GM21717 (cell line): ENCODE data around the gene SLCO2A1.

Source experiments
- ATAC-seq: cut with Tn5 transposase; IDR thresholded peaks from one replicate; pipeline ENCODE4 v1.9.1; 2021; ENCODE audit warnings: mild to moderate bottlenecking, moderate library complexity; ENCODE audit not compliant: unreplicated experiment

SLCO2A1 gene

DNA sequence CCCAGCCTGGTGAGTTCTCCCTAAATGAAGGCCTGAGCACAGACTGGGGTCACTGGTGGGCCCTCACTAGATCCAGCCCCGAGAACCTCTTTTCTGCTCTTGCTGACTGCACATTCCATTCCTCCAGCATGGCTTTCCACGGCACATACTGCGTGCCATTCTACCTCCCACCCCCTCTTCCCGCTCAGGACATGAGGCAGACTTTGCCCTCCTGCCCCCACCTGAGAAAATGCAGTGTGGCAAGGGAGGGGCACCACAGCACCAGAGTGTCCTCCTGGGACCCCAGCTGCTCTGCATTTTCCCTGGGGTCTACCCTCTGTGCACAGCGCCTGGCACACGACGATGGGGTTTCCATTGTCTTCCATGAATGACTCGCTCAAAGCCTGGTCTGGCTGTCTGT lies 6.1 kb upstream of the SLCO2A1 start:
- ATAC-seq, result no peak

GRCh38 chr3:134034005-134034785 lies 4.5 kb upstream of the SLCO2A1 start:
- no peak for ATAC-seq

- ATAC-seq, result no peak
These were observed 3.7 kb upstream of the SLCO2A1 start for GRCh38 chr3:134033315-134033996.

DNA sequence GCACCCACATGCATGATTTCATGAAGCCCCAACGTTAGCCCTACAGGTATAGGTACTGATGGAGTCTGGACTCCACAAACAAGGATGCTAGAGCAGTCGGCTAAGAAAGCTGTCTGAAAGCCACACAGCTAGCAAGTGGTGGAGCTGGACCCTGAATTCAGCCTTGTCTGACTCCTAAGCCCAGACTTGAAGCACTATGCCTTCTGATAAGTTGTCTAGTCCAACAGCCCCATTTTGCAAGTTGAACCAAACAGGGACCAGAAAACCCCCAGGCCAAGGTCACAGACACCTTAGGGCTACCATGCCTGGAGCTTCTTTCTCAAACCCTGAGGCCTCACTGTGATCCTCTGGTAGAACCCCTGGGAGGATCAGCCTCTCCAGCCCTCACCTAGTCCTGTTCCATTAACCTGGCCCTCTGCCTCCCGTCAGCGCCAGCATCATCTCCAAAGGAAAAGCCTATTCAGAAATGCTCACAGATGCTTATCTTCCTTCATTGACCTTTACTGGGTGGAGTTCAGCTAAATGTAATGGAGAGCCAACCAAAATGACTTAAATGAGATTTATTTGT lies 1.7 kb upstream of the SLCO2A1 start:
- ATAC-seq, result no peak

GRCh38 chr3:134030379-134031347 lies 938 bp upstream of the SLCO2A1 start:
- ATAC-seq, result no peak

GRCh38 chr3:134029256-134029733 lies 430 bp downstream of the SLCO2A1 start:
- ATAC-seq, result no peak

GRCh38 chr3:134028486-134029255 lies 1.1 kb downstream of the SLCO2A1 start:
- ATAC-seq, result no peak

- no peak for ATAC-seq
These were observed 2.1 kb downstream of the SLCO2A1 start for GRCh38 chr3:134027631-134028030.

GRCh38 chr3:134020135-134020680 lies 9.5 kb downstream of the SLCO2A1 start:
- ATAC-seq, result no peak

DNA sequence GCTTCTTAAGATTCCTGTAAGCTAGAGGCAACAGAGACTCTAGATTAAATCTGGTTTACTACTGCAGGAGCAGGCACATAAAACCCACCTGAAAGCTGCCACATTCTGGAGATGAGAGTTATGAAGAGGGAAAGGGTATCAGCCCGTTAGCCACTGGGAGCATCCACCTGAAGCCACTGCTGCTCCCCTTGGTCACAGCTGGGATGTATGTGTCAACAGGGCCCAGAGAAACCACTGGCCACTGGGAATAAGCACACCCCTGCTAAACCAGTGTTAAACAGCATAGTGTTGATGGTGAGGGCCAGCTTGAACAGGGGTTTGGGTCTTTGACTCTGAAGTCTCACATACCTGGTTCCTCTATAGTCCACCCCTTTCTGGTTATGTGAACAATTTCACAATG lies 10.9 kb downstream of the SLCO2A1 start:
- no peak for ATAC-seq

DNA sequence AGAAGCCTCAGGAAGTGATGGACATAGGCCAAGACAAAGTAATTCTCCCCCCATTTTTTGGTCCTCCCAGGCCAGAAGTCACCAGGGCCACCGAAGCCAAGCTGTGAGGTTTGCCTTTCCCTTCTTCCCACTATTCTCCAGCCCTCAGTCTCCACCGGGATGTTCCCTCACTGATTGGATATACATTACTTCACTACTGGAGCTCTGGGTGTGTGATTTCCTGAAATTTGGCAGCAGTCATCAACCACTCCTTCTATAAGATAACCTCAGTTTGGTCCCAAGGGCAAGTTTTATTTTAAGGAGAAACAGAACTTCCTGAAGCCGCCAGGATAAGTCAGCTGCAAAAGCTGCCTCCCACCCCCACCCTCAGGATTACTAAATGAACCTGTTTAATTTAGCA lies 11.3 kb downstream of the SLCO2A1 start:
- ATAC-seq, result no peak

- ATAC-seq, result no peak
These were observed 12.2 kb downstream of the SLCO2A1 start for GRCh38 chr3:134017490-134017889.

DNA sequence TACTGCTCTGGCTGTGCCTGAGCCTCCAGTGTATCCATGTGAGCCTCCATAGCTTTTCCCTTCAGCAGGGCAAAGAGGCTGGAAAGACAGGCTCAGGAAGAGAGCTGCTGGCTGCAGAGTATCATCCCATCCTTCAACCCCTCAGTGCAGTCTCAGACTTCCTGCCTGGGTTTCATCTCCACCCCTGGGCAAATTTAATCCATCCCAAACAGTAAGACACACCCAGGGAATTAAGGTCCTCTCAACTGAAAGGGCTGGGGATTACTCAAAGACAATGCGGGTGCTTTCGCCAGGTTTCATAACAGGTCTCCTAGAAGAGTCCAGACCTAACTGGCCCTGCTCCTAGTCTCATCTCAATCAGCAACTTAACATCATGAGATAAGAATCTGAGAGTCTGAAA lies 15.5 kb downstream of the SLCO2A1 start:
- no peak for ATAC-seq

DNA sequence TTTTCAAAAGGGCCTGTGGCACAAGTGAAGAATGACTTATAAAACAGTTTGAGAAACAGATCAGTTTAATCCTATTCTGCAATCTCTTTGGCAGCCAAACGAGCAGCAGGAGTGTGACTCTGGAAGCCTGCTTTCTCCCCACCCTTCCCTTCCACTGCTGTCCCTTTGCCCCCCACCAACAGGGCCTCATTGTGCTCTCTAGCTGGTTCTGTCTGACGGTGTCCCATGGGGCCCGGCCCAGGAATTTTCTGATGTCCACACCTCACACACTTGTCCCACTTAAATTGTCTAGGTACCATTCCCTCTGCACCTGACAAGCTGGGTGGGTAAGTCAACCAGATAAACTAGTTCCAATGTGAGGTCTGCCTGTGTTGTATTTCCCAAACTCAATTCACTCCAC lies 16.4 kb downstream of the SLCO2A1 start:
- no peak for ATAC-seq

DNA sequence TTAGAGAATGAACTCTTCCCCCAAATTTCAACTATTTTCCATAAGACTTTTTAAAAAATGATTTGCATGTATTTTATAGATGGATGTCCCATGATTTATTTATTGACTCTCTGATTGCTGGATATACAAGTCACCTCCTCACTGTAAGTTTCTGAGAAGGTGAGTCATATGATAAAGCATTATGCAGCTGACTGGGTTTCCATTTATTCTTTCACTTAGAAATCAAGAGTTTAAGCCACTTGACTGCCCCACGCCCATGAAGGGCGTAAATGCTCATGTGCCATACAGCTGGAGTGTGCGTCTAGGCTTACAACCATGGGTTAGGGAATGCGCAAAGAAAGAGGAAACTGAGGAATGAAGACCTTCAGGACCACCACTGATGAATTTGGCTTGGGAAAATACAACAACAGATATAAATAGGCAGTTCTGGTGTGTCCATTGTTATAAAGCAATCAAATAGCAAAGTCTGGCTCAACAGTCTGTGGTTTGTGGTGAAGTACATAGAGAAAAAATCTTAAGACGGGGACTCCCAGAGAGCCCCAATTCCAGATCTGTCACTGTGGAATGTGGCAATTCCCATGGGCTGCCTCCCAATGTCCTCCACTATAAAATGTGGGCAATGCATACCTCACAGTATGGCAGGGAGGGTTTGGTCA lies 20.3 kb downstream of the SLCO2A1 start:
- ATAC-seq, result no peak

DNA sequence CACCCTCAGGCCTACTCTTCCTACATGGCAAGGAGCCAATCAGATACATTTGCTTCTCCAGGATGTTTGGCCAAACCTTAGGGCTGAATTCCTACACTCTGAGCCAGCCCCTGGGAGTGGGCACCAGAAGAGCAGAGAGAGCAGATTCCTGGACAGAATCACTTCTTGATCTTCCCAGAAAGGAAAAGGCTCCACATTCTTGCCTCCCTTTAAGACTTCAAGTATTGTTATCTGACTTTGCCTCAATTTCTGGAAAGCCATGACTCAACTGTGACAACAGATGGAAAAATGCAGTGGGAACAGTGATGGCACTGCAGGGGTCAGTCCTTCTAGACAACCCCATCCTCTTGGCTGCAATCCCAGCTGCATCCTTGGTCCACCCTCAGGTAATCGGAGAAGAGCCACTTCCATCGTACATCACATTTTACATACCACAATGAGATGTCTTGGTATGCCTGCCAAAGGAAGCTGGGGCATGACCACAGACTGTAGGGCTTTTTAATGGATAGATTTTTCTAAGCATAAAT lies 21.0 kb downstream of the SLCO2A1 start:
- ATAC-seq, result no peak

GRCh38 chr3:134007819-134008218 lies 21.9 kb downstream of the SLCO2A1 start:
- ATAC-seq, result no peak

- ATAC-seq, result no peak
These were observed 24.9 kb downstream of the SLCO2A1 start for GRCh38 chr3:134004841-134005240.

DNA sequence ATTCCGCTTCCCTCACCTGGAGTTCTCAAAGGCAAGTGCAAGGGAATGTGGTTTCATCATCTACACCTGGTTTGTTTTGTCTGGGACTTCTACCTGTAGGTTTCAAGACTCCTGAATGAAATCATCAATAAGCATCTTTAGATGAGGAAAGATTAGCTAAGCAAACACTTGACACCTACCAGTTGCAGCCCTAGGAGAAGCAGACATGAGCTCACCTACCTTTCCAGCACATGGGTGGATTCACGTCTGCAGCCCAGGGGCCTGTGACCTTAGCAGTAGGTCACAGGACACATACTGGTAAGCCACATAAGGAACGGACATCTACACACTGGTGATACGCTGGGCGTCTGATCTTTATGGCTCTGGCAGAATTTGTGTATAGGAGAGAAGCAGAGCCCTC lies 26.7 kb downstream of the SLCO2A1 start:
- no peak for ATAC-seq
